H9 (cell line): ENCODE results near the gene LPP. TPM values are rescaled to one million over a fixed set of nuclear protein-coding genes. Genes with fewer than 3 reads are reported as not detected.

Source experiments
- DNase-seq: peaks from one replicate; pipeline ENCODE4 v3.0.0-alpha.2; 2017
- H2AFZ ChIP-seq: one replicate; pipeline ENCODE4 v1.6.1; 2013; ENCODE audit warnings: mild to moderate bottlenecking, low read length, control low read depth, moderate library complexity
- H2AK5ac ChIP-seq: 2 replicates; pipeline ENCODE4 v1.6.1; 2013; ENCODE audit warnings: low read length, control low read depth, mixed read lengths; ENCODE audit not compliant: insufficient read length
- H2BK120ac ChIP-seq: one replicate; pipeline ENCODE4 v1.6.1; 2013; ENCODE audit warnings: low read depth, mild to moderate bottlenecking, low read length, control low read depth, inconsistent platforms; ENCODE audit not compliant: poor library complexity, severe bottlenecking
- H2BK12ac ChIP-seq: 2 replicates; pipeline ENCODE4 v1.6.1; 2013; ENCODE audit warnings: low read length, control low read depth, mixed read lengths, low read depth; ENCODE audit not compliant: insufficient read length
- H2BK15ac ChIP-seq: 2 replicates; pipeline ENCODE4 v1.6.1; 2013; ENCODE audit warnings: low read depth, low read length, control low read depth
- H2BK20ac ChIP-seq: one replicate; pipeline ENCODE4 v1.6.1; 2013; ENCODE audit warnings: low read depth, mild to moderate bottlenecking, low read length, control low read depth, inconsistent platforms; ENCODE audit not compliant: poor library complexity, severe bottlenecking
- H2BK5ac ChIP-seq: 2 replicates; pipeline ENCODE4 v1.6.1; 2013; ENCODE audit warnings: low read length, control low read depth, mixed read lengths; ENCODE audit not compliant: insufficient read length
- H3K14ac ChIP-seq: 2 replicates; pipeline ENCODE4 v1.6.1; 2013; ENCODE audit warnings: low read length, control low read depth; ENCODE audit not compliant: insufficient read depth
- H3K18ac ChIP-seq: 2 replicates; pipeline ENCODE4 v1.6.1; 2013; ENCODE audit warnings: low read depth, mild to moderate bottlenecking, mixed read lengths, low read length, control low read depth; ENCODE audit not compliant: insufficient read length
- H3K23ac ChIP-seq: 2 replicates; pipeline ENCODE4 v1.6.1; 2013; ENCODE audit warnings: low read length, control low read depth, mixed read lengths, low read depth; ENCODE audit not compliant: insufficient read length
- H3K23me2 ChIP-seq: 2 replicates; pipeline ENCODE4 v1.6.1; 2013; ENCODE audit warnings: low read depth, mild to moderate bottlenecking, mixed read lengths, low read length, control low read depth; ENCODE audit not compliant: insufficient read length, poor library complexity, severe bottlenecking
- H3K27ac ChIP-seq: 2 replicates; pipeline ENCODE4 v1.5.1; 2013; ENCODE audit warnings: low read length, control low read depth, mixed read lengths, low read depth; ENCODE audit not compliant: insufficient read length
- H3K27me3 ChIP-seq: 2 replicates; pipeline ENCODE4 v1.6.1; 2013; ENCODE audit warnings: low read length, control low read depth, inconsistent platforms; ENCODE audit not compliant: insufficient read depth
- H3K4ac ChIP-seq: 2 replicates; pipeline ENCODE4 v1.6.1; 2013; ENCODE audit warnings: low read depth, mild to moderate bottlenecking, control low read depth, inconsistent platforms, low read length, moderate library complexity
- H3K4me1 ChIP-seq: 2 replicates; pipeline ENCODE4 v1.6.1; 2013; ENCODE audit warnings: low read length, control low read depth, inconsistent platforms; ENCODE audit not compliant: insufficient read depth
- H3K4me2 ChIP-seq: 2 replicates; pipeline ENCODE4 v1.6.1; 2013; ENCODE audit warnings: low read length, control low read depth, mixed read lengths; ENCODE audit not compliant: insufficient read length, insufficient read depth
- H3K56ac ChIP-seq: 2 replicates; pipeline ENCODE4 v1.6.1; 2013; ENCODE audit warnings: low read depth, mild to moderate bottlenecking, mixed read lengths, low read length, control low read depth; ENCODE audit not compliant: insufficient read length
- H3K79me1 ChIP-seq: 2 replicates; pipeline ENCODE4 v1.6.1; 2013; ENCODE audit warnings: low read depth, mild to moderate bottlenecking, moderate library complexity, low read length, control low read depth, inconsistent platforms; ENCODE audit not compliant: insufficient read depth, poor library complexity, severe bottlenecking
- H3K79me2 ChIP-seq: 2 replicates; pipeline ENCODE4 v1.6.1; 2013; ENCODE audit warnings: low read length, control low read depth, inconsistent platforms; ENCODE audit not compliant: insufficient read depth
- H3K9ac ChIP-seq: 2 replicates; pipeline ENCODE4 v1.6.1; 2013; ENCODE audit warnings: low read length, control low read depth, mixed read lengths; ENCODE audit not compliant: insufficient read length; ENCODE audit errors: extremely low read depth
- H3K9me3 ChIP-seq: one replicate; pipeline ENCODE4 v1.6.1; 2013; ENCODE audit warnings: low read depth, low read length, inconsistent platforms; ENCODE audit not compliant: control insufficient read depth
- H3T11ph ChIP-seq: one replicate; pipeline ENCODE4 v1.6.1; 2013; ENCODE audit warnings: mild to moderate bottlenecking, low read length, control low read depth, inconsistent platforms
- H4K20me1 ChIP-seq: one replicate; pipeline ENCODE4 v1.6.1; 2013; ENCODE audit not compliant: control insufficient read depth, insufficient read length, insufficient read depth
- H4K5ac ChIP-seq: 2 replicates; pipeline ENCODE4 v1.6.1; 2013; ENCODE audit warnings: low read depth, mild to moderate bottlenecking, mixed read lengths, low read length, control low read depth; ENCODE audit not compliant: insufficient read length
- H4K8ac ChIP-seq: replicated peaks from 2 replicates; pipeline ENCODE4 v1.6.1; 2013; ENCODE audit warnings: low read length, control low read depth, mixed read lengths, low read depth; ENCODE audit not compliant: insufficient read length
- H4K91ac ChIP-seq: 2 replicates; pipeline ENCODE4 v1.6.1; 2013; ENCODE audit warnings: low read depth, mild to moderate bottlenecking, moderate library complexity, mixed read lengths, low read length, control low read depth; ENCODE audit not compliant: insufficient read length
- H3K27ac Mint-ChIP-seq, 3 experiments: 2 replicates in 2 of 3; 3 replicates in 1 of 3; pipeline ENCODE4 v1.8.0; 2020 to 2021; ENCODE audit warnings: mixed read lengths in 3 of 3, mild to moderate bottlenecking in 1 of 3, moderate library complexity in 1 of 3
- H3K27me3 Mint-ChIP-seq: 2 replicates; pipeline ENCODE4 v1.8.0; 2021; ENCODE audit warnings: low read depth, mild to moderate bottlenecking, moderate library complexity, mixed read lengths
- H3K36me3 Mint-ChIP-seq, 3 experiments: 2 replicates in 2 of 3; 3 replicates in 1 of 3; pipeline ENCODE4 v1.8.0; 2020 to 2021; ENCODE audit warnings: low read depth in 3 of 3, mixed read lengths in 3 of 3; ENCODE audit not compliant: insufficient read depth in 1 of 3
- H3K4me1 Mint-ChIP-seq, 2 experiments: 2 replicates each; pipeline ENCODE4 v1.8.0; 2020; ENCODE audit warnings: mixed read lengths in 2 of 2
- H3K4me3 Mint-ChIP-seq, 2 experiments: 2 replicates in 1 of 2; 3 replicates in 1 of 2; pipeline ENCODE4 v1.8.0; 2020 to 2021; ENCODE audit warnings: mild to moderate bottlenecking in 2 of 2, mixed read lengths in 2 of 2, moderate library complexity in 1 of 2
- H3K9me3 Mint-ChIP-seq, 2 experiments: 2 replicates in 1 of 2; 3 replicates in 1 of 2; pipeline ENCODE4 v1.8.0; 2020; ENCODE audit warnings: mild to moderate bottlenecking in 2 of 2, mixed read lengths in 2 of 2, moderate library complexity in 1 of 2
- WGBS: extraction: QIAGEN DNeasy Blood & Tissue Kit; methylation state at CpG from one replicate; pipeline ENCODE4 v1.1.7; 2013; ENCODE audit warnings: missing lambda C conversion rate, low lambda C conversion rate, mixed read lengths; ENCODE audit not compliant: insufficient read length; ENCODE audit errors: extremely low coverage; 5-methylcytosine and 5-hydroxymethylcytosine counted together
- total RNA-seq: library from RNA; stranded (reverse); gene quantifications from 2 replicates; pipeline ENCODE4 v1.2.1, GENCODE V29; 2021
- TF ChIP-seq, protein P1 (sequence below): fragments of 200-600 bp; sonication (generic); conservative IDR thresholded peaks from 3 replicates; pipeline ENCODE4 v1.8.0; 2021; ENCODE audit warnings: antibody characterized with exemption, mild to moderate bottlenecking

Gene LPP
- total RNA-seq, 1 experiment from 2014 or later = 64.6 TPM

DNA sequence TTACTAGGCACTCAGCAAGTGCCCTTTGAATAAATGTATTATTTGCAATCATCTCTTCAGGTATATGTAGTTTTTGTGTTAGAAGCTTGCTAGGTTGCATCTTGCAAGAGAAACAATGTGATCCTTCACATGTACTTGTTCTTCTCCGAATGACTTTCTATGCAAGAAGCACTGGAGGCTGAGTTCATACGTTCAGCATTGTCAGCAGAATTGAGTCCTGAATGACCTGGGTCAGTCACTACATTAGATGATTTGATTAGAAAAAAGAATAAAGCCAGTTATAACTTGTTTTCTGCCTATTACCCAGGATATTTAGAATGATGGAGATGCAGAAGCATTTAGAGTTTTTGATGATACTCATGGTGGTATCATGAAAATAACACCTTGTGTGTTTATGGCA, 538.7 kb downstream of the LPP start:
- no peak overlapping the region for H2AK5ac ChIP-seq
- Mint-ChIP-seq H3K27ac (no peak overlapping the region), H3K9me3 (no peaks in the 10 kb centered on the region), H3K4me3 (no peak overlapping the region), H3K27me3 (no peaks in the 10 kb centered on the region), H3K4me1 (peaks cover 22 to 29% of the 10 kb centered on the region in 2 experiments), H3K36me3 (no peaks in the 10 kb centered on the region)
- H3K23me2 ChIP-seq = no peaks in the 10 kb centered on the region
- H3K79me2 ChIP-seq = no peaks in the 10 kb centered on the region
- H4K8ac ChIP-seq = no peak overlapping the region
- H2AFZ ChIP-seq = no peak overlapping the region
- no peak overlapping the region for H3K4ac ChIP-seq
- H2BK120ac ChIP-seq = no peak overlapping the region
- no peak overlapping the region for H3T11ph ChIP-seq
- H4K5ac ChIP-seq = no peak overlapping the region
- H3K56ac ChIP-seq = no peak overlapping the region
- H3K4me1 ChIP-seq = peaks cover 2% of the 10 kb centered on the region; the same call in 1 of the 2 replicates
- no peaks in the 10 kb centered on the region for H4K20me1 ChIP-seq
- no peak overlapping the region for H2BK20ac ChIP-seq
- no peak overlapping the region for H2BK5ac ChIP-seq
- no peak overlapping the region for H3K18ac ChIP-seq
- no peak overlapping the region for H4K91ac ChIP-seq
- H2BK12ac ChIP-seq = no peak overlapping the region
- H3K79me1 ChIP-seq = no peaks in the 10 kb centered on the region
- H3K9ac ChIP-seq = no peak overlapping the region
- no peaks in the 10 kb centered on the region for H3K9me3 ChIP-seq
- no peak overlapping the region for H3K4me2 ChIP-seq
- H3K14ac ChIP-seq = no peak overlapping the region
- no peaks in the 10 kb centered on the region for H3K27me3 ChIP-seq
- no CpG with 5 or more reads among the region's 2 CpGs for WGBS
- TF ChIP-seq, protein P1, sequence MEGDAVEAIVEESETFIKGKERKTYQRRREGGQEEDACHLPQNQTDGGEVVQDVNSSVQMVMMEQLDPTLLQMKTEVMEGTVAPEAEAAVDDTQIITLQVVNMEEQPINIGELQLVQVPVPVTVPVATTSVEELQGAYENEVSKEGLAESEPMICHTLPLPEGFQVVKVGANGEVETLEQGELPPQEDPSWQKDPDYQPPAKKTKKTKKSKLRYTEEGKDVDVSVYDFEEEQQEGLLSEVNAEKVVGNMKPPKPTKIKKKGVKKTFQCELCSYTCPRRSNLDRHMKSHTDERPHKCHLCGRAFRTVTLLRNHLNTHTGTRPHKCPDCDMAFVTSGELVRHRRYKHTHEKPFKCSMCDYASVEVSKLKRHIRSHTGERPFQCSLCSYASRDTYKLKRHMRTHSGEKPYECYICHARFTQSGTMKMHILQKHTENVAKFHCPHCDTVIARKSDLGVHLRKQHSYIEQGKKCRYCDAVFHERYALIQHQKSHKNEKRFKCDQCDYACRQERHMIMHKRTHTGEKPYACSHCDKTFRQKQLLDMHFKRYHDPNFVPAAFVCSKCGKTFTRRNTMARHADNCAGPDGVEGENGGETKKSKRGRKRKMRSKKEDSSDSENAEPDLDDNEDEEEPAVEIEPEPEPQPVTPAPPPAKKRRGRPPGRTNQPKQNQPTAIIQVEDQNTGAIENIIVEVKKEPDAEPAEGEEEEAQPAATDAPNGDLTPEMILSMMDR = no peak
- H2BK15ac ChIP-seq = no peak overlapping the region
- H3K27ac ChIP-seq = no peak overlapping the region
- no peak for DNase-seq
- H3K23ac ChIP-seq = no peak overlapping the region
